ENCODE measurements around the gene CCSER2. TPM values are rescaled to one million over a fixed set of nuclear protein-coding genes. Genes with fewer than 3 reads are reported as not detected.

The CCSER2 gene
- total and polyA plus RNA-seq, 2 donors: 18.4 to 35.8 TPM

DNA sequence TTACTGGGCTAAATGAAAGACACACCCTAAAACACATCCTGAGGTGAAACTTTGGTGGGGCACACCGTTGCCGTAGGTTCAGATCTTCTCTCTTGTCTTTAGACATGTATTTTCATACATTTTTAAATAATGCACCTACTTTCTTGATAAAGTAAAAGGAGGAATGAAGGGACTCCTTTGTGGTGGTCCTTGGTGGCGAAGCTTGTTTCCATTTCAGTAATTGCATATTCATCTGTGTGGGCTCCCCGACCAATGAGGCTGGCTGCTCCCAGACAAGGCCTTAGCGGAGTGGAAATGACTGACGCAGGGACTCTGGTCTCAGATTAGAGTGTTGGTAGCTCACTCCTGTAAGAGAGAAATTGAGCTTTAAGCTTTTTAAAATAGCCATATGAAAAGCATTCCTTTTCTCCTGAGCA, 815 bp downstream of the CCSER2 start:
- H3K36me3 ChIP-seq (ENCODE audit: control insufficient read depth in 2 of 2, insufficient read depth in 2 of 2, low read length in 1 of 2): no peaks in the 10 kb centered on the region
- H3K4me1 ChIP-seq (ENCODE audit: control insufficient read depth in 2 of 2, insufficient read depth in 2 of 2, low read length in 2 of 2): peaks cover 19 to 30% of the 10 kb centered on the region in 2 donors
- no peaks in the 10 kb centered on the region for H3K9me3 ChIP-seq (ENCODE audit: control insufficient read depth in 2 of 2, insufficient read depth in 1 of 2, low read length in 1 of 2)
- no peaks in the 10 kb centered on the region for H3K27me3 ChIP-seq (ENCODE audit: control insufficient read depth in 2 of 2, insufficient read depth in 1 of 2, low read length in 1 of 2)
- H3K4me3 ChIP-seq (ENCODE audit: low read length in 2 of 2): peak overlapping the region; percentile 73 to 99
- DNase-seq (ENCODE audit: low read depth in 6 of 9, low spot score in 9 of 9): peak in 6 of 9 donors; percentile 19 to 75 (median 42)
- H3K27ac ChIP-seq (ENCODE audit: low read depth in 1 of 2, low read length in 1 of 2): peak overlapping the region; percentile 94 to 97
- 18% methylated on average over 6 of the region's 6 CpGs for WGBS

DNA sequence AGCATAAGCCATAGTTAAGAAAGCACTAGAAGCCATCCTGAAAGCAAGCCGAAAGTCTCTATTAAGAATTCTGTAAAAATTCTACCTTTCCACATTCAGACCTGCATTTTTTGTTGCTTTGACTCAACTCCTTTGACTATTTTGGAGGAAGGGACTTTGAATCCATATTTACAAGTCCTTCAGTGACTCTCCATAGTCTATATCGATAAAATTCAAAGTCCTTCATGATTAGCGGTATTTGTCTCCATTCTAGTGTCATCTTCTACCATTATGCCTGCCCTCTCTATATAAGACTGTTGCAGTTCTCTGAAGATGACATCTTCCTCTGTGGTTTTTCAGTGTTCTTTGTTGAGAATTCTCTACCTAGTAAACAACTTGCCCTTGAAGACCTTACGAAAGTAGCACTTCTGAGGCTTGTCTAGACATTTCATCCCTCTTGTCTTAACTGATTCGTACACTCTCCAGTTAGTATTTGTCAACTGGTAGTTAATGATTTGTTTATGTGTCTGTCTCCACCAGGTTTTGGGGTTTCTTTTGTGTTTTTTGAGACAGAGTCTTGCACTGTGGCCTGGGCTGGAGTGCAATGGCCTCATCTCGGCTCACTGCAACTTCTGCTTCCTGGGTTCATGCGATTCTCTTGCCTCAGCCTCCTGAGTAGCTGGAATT, 1.7 kb downstream of the CCSER2 start:
- Histone ChIP-seq H3K27ac (ENCODE audit: low read depth in 1 of 2, low read length in 1 of 2) (peak overlapping the region; percentile 91 to 97), H3K4me1 (ENCODE audit: control insufficient read depth in 2 of 2, insufficient read depth in 2 of 2, low read length in 2 of 2) (peaks cover 19 to 34% of the 10 kb centered on the region in 2 donors), H3K4me3 (ENCODE audit: low read length in 2 of 2) (peak overlapping the region; percentile 73 to 99), H3K36me3 (ENCODE audit: control insufficient read depth in 2 of 2, insufficient read depth in 2 of 2, low read length in 1 of 2) (no peaks in the 10 kb centered on the region), H3K27me3 (ENCODE audit: control insufficient read depth in 2 of 2, insufficient read depth in 1 of 2, low read length in 1 of 2) (no peaks in the 10 kb centered on the region), H3K9me3 (ENCODE audit: control insufficient read depth in 2 of 2, insufficient read depth in 1 of 2, low read length in 1 of 2) (no peaks in the 10 kb centered on the region)
- WGBS: 54% methylated on average over 7 of the region's 7 CpGs
- DNase-seq (ENCODE audit: low read depth in 6 of 9, low spot score in 9 of 9): peak in 7 of 9 donors; percentile 33 to 84 (median 51)

DNA sequence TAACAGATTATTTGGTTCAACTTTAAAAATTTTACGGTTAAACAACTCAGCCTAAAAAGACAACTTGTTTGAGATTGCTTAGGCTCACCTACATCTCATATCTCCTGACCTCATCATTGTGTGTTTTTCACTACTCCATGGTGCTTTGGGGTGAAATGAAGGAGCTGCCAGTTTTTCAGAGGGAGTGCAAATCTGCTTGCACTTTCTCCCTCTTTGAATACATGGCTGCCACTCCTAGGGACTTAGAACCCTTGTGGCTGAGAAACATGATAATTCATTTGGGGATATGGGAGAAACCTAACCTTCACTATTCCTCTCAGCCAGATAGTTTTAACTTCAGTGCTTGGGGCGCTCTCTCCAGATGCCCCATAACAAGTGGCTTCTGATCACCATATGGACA, 2.7 kb downstream of the CCSER2 start:
- Histone ChIP-seq H3K36me3 (ENCODE audit: control insufficient read depth in 2 of 2, insufficient read depth in 2 of 2, low read length in 1 of 2) (no peaks in the 10 kb centered on the region), H3K4me1 (ENCODE audit: control insufficient read depth in 2 of 2, insufficient read depth in 2 of 2, low read length in 2 of 2) (peaks cover 19 to 34% of the 10 kb centered on the region in 2 donors), H3K27me3 (ENCODE audit: control insufficient read depth in 2 of 2, insufficient read depth in 1 of 2, low read length in 1 of 2) (no peaks in the 10 kb centered on the region), H3K4me3 (ENCODE audit: low read length in 2 of 2) (no peak overlapping the region), H3K27ac (ENCODE audit: low read depth in 1 of 2, low read length in 1 of 2) (peak overlapping the region; percentile 65 to 97), H3K9me3 (ENCODE audit: control insufficient read depth in 2 of 2, insufficient read depth in 1 of 2, low read length in 1 of 2) (no peaks in the 10 kb centered on the region)
- peak in 1 of 9 donors; percentile 37 for DNase-seq (ENCODE audit: low read depth in 6 of 9, low spot score in 9 of 9)
- WGBS: 93% methylated on average over 2 of the region's 2 CpGs

DNA sequence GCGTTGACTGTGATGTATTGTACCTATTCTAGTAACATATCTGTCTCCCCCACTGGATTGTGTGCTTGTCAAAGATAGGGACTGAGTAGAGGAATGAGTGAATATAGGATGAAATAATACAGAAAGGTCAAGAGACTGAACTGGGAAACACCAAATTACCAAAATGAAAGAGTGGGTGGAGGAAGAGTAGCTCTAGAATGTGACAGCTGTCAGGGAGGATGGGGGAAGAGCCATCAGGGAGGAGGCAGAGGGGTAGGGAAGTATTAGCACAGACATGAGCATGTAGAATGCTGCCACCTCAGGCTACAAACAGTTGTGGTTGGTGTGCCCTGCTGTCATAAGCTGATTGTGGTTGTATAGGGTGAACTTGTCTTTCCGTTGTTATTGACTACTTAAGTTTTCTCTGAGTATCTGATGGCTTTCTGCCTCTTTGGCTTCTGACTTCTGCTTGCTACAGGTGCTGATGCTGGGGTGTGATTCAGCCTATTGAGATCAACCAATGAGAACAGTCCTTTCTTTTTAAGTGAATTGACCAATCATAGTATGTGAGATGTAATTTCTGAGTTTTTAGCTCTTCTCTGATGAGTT, 5.6 kb downstream of the CCSER2 start:
- H3K4me3 ChIP-seq (ENCODE audit: low read length in 2 of 2): no peak overlapping the region
- 41% methylated on average over 2 of the region's 2 CpGs for WGBS
- no peaks in the 10 kb centered on the region for H3K9me3 ChIP-seq (ENCODE audit: control insufficient read depth in 2 of 2, insufficient read depth in 1 of 2, low read length in 1 of 2)
- H3K4me1 ChIP-seq (ENCODE audit: control insufficient read depth in 2 of 2, insufficient read depth in 2 of 2, low read length in 2 of 2): peaks cover 23 to 29% of the 10 kb centered on the region in 2 donors
- no peaks in the 10 kb centered on the region for H3K27me3 ChIP-seq (ENCODE audit: control insufficient read depth in 2 of 2, insufficient read depth in 1 of 2, low read length in 1 of 2)
- peak in 7 of 9 donors; percentile 38 to 86 (median 54) for DNase-seq (ENCODE audit: low read depth in 6 of 9, low spot score in 9 of 9)
- no peaks in the 10 kb centered on the region for H3K36me3 ChIP-seq (ENCODE audit: control insufficient read depth in 2 of 2, insufficient read depth in 2 of 2, low read length in 1 of 2)
- H3K27ac ChIP-seq (ENCODE audit: low read depth in 1 of 2, low read length in 1 of 2): peak overlapping the region in 1 of 2 donors; percentile 80

DNA sequence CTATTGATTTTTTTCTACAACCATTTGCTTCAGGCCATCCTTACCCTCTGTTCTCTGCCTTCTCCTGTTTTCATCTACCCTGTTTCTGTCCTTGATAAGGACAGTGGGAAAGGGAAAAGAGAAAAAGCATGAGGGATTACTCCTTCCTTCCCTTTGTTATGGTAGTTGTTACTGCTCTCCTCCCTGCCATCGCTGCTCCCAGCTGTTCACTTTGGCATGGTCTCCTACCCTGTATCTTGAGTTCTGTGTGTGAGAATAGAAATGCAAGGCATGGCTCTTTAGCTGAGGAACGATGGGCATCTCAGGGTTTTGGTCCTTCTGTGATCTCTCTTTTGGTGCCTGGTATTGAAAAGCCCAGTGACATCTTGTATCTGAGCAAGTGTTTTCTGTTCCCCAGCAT, 6.4 kb downstream of the CCSER2 start:
- Histone ChIP-seq H3K4me3 (ENCODE audit: low read length in 2 of 2) (no peak overlapping the region), H3K27ac (ENCODE audit: low read depth in 1 of 2, low read length in 1 of 2) (peak overlapping the region in 1 of 2 donors; percentile 80), H3K36me3 (ENCODE audit: control insufficient read depth in 2 of 2, insufficient read depth in 2 of 2, low read length in 1 of 2) (no peaks in the 10 kb centered on the region), H3K9me3 (ENCODE audit: control insufficient read depth in 2 of 2, insufficient read depth in 1 of 2, low read length in 1 of 2) (no peaks in the 10 kb centered on the region), H3K27me3 (ENCODE audit: control insufficient read depth in 2 of 2, insufficient read depth in 1 of 2, low read length in 1 of 2) (no peaks in the 10 kb centered on the region), H3K4me1 (ENCODE audit: control insufficient read depth in 2 of 2, insufficient read depth in 2 of 2, low read length in 2 of 2) (peaks cover 22 to 26% of the 10 kb centered on the region in 2 donors)
- DNase-seq (ENCODE audit: low read depth in 6 of 9, low spot score in 9 of 9): no peak
- WGBS: 98% methylated on average over 2 of the region's 2 CpGs

DNA sequence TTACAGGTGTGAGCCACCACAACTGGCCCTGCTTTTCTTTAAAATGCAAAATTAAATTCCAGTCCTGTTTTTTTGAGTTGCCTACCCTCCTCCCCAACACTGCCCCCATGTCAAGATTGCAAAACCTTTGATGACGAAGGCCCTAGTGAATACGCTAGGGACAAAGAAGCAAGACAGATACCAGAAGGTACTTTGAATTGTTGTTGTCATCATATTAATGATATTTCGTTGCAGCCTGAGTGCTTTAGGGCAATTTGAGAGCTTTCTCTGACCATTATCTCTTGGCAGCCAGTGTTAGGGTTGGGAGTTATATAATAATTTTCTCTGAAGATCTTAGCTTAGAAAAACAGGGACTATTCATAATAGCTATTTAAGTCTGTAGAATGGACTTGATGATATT, 7.1 kb downstream of the CCSER2 start:
- no peaks in the 10 kb centered on the region for H3K9me3 ChIP-seq (ENCODE audit: control insufficient read depth in 2 of 2, insufficient read depth in 1 of 2, low read length in 1 of 2)
- DNase-seq (ENCODE audit: low read depth in 6 of 9, low spot score in 9 of 9): no peak
- no peaks in the 10 kb centered on the region for H3K36me3 ChIP-seq (ENCODE audit: control insufficient read depth in 2 of 2, insufficient read depth in 2 of 2, low read length in 1 of 2)
- no peaks in the 10 kb centered on the region for H3K27me3 ChIP-seq (ENCODE audit: control insufficient read depth in 2 of 2, insufficient read depth in 1 of 2, low read length in 1 of 2)
- no peak overlapping the region for H3K4me3 ChIP-seq (ENCODE audit: low read length in 2 of 2)
- no peak overlapping the region for H3K27ac ChIP-seq (ENCODE audit: low read depth in 1 of 2, low read length in 1 of 2)
- 97% methylated on average over 3 of the region's 3 CpGs for WGBS
- H3K4me1 ChIP-seq (ENCODE audit: control insufficient read depth in 2 of 2, insufficient read depth in 2 of 2, low read length in 2 of 2): peaks cover 20 to 23% of the 10 kb centered on the region in 2 donors

DNA sequence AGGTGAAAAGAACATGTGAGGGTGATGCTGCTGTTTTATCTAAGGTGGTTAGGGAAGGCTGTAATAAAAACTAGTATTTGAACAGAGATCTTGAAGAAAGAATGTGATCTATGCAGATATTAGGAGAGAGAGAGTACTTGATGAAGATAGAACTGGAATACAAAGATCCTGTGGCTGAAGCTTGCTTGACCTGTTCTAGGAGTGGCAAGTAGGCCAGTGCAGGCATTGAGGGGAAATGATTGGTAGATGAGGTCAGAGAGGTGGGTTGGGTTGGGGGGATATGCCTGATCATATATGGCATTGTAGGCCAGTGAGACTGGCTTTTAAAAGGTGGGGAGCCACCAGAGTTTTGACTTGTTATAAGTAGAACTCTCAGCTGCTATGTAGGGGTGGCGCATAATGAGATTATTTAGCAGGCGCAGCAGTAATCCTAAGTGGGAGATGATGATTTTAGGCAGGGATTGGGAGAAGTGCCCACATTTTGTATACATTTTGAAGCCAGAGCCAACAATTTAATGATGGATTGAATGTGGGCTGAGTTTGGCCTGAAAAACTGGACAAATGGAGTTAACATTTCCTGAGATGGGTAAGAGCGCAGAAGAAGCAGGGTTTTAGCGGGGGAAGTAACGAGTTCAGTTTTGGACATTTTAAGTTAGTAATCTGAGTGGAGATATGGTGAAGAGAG, 8.2 kb downstream of the CCSER2 start:
- DNase-seq (ENCODE audit: low read depth in 6 of 9, low spot score in 9 of 9): no peak
- H3K36me3 ChIP-seq (ENCODE audit: control insufficient read depth in 2 of 2, insufficient read depth in 2 of 2, low read length in 1 of 2): no peaks in the 10 kb centered on the region
- no peaks in the 10 kb centered on the region for H3K9me3 ChIP-seq (ENCODE audit: control insufficient read depth in 2 of 2, insufficient read depth in 1 of 2, low read length in 1 of 2)
- 98% methylated on average over 5 of the region's 5 CpGs for WGBS
- no peak overlapping the region for H3K27ac ChIP-seq (ENCODE audit: low read depth in 1 of 2, low read length in 1 of 2)
- H3K4me3 ChIP-seq (ENCODE audit: low read length in 2 of 2): no peak overlapping the region
- peaks cover 15 to 18% of the 10 kb centered on the region in 2 donors for H3K4me1 ChIP-seq (ENCODE audit: control insufficient read depth in 2 of 2, insufficient read depth in 2 of 2, low read length in 2 of 2)
- H3K27me3 ChIP-seq (ENCODE audit: control insufficient read depth in 2 of 2, insufficient read depth in 1 of 2, low read length in 1 of 2): no peaks in the 10 kb centered on the region

DNA sequence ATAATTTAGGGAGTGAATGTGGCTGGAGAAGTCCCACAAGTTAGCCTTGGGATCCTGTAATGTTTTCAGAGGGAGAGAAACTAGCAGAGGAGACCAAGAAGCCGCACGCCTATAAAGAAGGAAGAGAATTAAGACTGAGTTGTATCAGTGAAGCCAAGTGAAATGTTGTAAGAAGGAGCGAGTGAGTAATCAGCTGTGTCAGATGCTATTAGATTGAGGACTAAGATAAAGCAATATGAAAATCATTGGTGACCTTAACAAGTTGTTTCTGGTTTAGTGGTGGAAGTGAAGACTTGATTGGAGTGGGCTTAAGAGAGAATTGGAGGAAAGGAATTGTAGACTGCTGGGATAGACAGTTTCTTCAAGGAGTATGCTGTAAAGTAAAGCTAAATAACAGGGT, 8.8 kb downstream of the CCSER2 start:
- H3K9me3 ChIP-seq (ENCODE audit: control insufficient read depth in 2 of 2, insufficient read depth in 1 of 2, low read length in 1 of 2): no peaks in the 10 kb centered on the region
- H3K4me3 ChIP-seq (ENCODE audit: low read length in 2 of 2): no peak overlapping the region
- H3K4me1 ChIP-seq (ENCODE audit: control insufficient read depth in 2 of 2, insufficient read depth in 2 of 2, low read length in 2 of 2): peaks cover 19 to 21% of the 10 kb centered on the region in 2 donors
- DNase-seq (ENCODE audit: low read depth in 6 of 9, low spot score in 9 of 9): no peak
- peaks cover 0 to 3% of the 10 kb centered on the region in 2 donors for H3K36me3 ChIP-seq (ENCODE audit: control insufficient read depth in 2 of 2, insufficient read depth in 2 of 2, low read length in 1 of 2)
- no peaks in the 10 kb centered on the region for H3K27me3 ChIP-seq (ENCODE audit: control insufficient read depth in 2 of 2, insufficient read depth in 1 of 2, low read length in 1 of 2)
- WGBS: over 99% methylated on average over 3 of the region's 3 CpGs
- H3K27ac ChIP-seq (ENCODE audit: low read depth in 1 of 2, low read length in 1 of 2): no peak overlapping the region

DNA sequence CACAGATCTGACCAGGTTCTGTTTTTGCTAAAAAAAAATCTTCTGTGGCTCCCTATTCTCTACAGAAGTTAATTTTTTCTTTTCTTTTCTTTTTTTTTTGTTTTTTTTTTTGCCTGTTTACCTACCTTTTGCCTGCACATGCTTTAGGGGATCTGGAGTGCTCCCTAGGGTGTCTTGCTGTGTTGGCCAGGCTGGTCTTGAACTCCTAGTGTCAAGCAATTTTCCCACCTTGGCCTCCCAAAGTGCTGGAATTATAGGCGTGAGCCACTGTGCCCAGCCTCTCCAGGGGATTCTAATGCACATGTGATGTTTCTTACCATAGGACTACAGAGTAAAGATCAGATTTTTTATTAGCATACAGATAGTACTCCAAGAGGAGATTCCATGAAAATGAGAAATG, 10.6 kb downstream of the CCSER2 start:
- 97% methylated on average over 1 of the region's 1 CpG for WGBS
- no peaks in the 10 kb centered on the region for H3K27me3 ChIP-seq (ENCODE audit: control insufficient read depth in 2 of 2, insufficient read depth in 1 of 2, low read length in 1 of 2)
- no peak for DNase-seq (ENCODE audit: low read depth in 6 of 9, low spot score in 9 of 9)
- no peaks in the 10 kb centered on the region for H3K9me3 ChIP-seq (ENCODE audit: control insufficient read depth in 2 of 2, insufficient read depth in 1 of 2, low read length in 1 of 2)
- H3K36me3 ChIP-seq (ENCODE audit: control insufficient read depth in 2 of 2, insufficient read depth in 2 of 2, low read length in 1 of 2): peaks cover 0 to 3% of the 10 kb centered on the region in 2 donors
- H3K27ac ChIP-seq (ENCODE audit: low read depth in 1 of 2, low read length in 1 of 2): no peak overlapping the region
- H3K4me1 ChIP-seq (ENCODE audit: control insufficient read depth in 2 of 2, insufficient read depth in 2 of 2, low read length in 2 of 2): peaks cover 11 to 12% of the 10 kb centered on the region in 2 donors
- no peak overlapping the region for H3K4me3 ChIP-seq (ENCODE audit: low read length in 2 of 2)

Measured in thymus (tissue), 11 donors.